HG02973 (cell line): ENCODE data around the gene TBCK.

ENCODE experiments used
- ATAC-seq: cut with Tn5 transposase; IDR thresholded peaks from one replicate; pipeline ENCODE4 v1.9.1; 2021; ENCODE audit warnings: moderate library complexity; ENCODE audit not compliant: unreplicated experiment

TBCK gene

DNA sequence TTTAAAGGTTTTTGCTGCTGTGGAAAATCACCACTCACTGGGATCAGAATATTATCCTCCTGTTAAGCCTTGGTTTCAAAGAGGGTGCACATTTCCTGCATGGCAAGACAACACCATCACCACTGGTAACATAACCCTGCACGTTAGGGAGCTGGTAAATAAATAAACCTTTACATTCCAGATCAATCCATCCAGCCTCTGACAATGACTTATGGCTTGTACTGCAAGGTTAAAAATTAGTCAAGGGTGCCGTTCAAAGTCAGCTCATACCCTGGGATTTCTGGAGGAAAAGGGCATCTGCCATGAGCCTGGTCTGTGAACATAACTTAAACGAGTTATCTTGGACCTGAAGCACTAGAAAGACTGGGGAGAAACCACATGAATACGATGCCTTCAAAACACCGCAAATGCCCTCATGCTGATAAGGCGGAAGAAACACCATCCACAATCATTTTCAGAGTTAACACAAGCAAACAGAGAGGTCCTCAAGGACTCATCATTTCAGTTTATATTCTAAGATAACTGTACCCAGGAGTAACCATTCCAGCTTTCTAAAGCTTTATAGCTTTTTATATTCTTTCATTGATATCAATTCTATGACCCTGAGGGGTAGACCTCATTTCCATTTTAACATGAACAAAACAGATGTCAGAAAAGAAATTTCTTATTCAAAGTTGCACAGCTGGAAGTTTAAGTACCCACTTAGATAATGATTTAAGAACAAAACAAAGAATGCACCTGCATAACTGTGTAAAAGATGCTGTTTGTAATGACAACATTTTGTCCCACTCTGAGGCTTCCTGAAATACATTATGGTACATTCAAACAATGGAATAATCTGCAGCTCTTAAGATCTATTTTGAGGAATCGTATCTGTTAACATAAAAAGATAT lies 317.6 kb downstream of the TBCK start:
- no peak for ATAC-seq

DNA sequence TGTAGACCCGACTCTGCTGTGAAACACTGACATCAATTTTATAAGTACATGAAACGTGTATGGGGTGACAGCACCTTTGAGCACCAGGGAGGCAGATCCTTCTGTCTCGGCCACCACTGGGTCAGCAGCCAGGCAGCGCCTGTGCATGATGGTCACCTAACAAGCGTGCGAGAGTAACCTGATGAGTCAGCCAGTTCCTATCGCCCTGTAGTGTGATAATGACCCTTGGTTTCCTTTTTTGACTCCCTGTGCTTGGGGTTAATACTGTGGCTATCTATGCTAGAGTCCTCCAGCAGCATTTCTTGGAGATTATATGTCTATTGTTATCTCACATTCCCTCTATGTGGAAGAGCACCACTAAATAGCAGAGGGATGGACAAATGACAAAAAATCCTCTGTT lies 319.2 kb downstream of the TBCK start:
- ATAC-seq, result no peak

DNA sequence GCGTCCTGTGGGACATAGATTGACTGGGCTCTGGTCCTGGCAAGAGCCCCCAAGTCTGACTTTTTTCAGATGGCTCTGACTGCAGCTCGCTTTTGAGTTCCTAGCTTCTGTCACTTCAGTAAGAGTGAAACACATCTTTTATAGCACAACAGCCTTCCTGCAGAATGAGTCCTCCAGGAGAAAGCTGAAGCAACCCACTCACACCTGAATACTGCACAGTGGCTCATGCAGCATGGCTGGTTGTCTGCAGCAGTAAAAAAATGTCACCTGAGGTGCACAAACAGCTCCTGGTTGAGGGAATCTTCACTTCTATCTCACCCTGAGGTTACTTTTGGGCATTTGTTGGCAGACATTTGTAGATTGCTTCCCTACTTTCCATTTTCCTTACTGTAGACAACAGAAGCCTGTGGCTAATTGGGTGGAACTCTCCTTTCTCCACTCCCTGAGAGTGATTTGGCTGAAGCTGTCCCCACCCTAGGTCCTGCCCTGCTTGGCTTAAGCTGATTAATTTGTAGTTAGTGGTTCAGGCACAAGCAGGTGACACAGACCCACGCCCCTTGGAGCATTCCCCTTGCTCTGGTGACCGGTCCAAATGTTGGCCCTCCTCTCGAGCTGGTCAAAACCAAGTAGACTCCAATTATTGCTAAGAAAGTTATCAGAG lies 321.0 kb downstream of the TBCK start:
- no peak for ATAC-seq

DNA sequence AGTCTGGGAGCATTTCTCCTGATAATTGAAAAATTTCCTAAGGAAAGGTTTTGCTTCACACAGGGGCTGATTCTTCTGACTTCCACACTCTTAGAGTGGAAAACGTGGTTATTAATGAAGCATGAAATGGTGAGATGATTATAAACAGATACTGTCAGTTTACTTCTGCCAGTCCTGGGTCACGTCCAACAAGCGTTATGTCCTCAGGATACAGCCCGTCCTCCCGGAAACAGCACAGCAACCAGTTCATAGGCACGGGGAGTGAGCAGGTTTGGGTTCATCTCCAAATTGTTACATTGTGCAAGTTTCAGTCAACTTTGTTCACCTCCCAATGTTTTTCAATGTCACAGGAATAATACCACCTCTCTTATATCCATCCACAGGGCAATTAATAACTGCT lies 321.9 kb downstream of the TBCK start:
- no peak for ATAC-seq

DNA sequence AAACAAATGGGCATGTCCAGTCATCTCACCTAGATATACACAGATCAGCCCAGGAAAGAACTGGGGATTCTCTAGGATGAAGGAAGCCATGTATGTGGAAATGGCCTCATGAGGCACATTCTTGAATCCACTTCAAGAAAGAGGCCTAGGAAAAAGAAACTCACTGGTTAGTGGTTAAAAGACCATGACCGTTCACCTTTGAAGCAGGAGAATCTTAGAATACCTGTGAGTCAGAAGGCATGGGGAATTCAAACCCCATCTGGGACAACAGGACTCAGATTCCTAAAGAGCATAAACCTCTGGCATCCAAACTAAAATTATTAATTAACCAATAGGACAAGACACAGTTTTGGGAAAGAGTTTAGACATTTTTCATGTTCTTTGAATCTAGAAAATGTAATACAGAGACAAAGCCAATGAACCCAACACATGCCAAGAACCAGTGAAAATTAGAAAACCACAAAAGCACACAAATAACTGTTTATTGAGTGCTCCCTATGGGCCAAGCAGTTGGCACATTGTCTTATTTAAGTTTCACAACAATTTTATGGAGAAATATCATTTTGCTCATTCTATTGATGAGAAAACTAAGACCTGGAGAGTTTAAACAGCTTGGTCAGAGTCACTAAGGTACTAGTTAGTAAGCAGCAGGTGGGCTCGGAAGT lies 323.2 kb downstream of the TBCK start:
- no peak for ATAC-seq

DNA sequence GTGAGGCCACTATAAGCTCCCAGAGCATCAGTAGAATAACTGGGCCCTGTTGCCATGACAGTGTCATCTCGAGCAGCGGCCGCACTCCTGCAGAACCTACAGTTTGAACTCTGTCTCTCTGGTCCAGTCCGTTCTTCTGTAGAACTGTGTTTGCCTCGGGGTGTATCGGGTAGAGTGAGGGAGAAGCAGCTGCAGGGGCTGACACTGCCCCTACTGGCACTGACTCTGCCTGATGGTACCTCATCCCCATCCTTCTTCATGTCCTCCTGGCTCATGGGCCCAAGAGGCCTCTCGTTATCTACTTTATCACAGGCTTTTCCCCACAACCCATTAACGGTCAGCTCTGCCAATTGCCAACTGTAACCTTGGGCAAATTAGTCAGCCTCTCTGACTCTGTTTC lies 324.3 kb downstream of the TBCK start:
- ATAC-seq, result no peak
